PC-3 (cell line): Measurements from ENCODE around the gene NAB1. TPM values are rescaled to one million over a fixed set of nuclear protein-coding genes. Genes with fewer than 3 reads are reported as not detected.

Experiments used
- ATAC-seq: fragments of 200-7000 bp; cut with Tn5 transposase; 2 replicates; pipeline ENCODE4 v1.9.1; 2020; ENCODE audit warnings: mild to moderate bottlenecking, moderate library complexity
- BruUV-seq: library from RNA; stranded (reverse); fragments of 400-500 nt; replicated peaks from 2 replicates; lab custom pipeline; 2021; lab: Mats Ljungman, UMichigan
- CTCF ChIA-PET: fragments of 300-600 bp; sonication (Branson Sonifier 250); formaldehyde crosslinking; loops from one replicate; lab custom pipeline; 2022; ENCODE audit warnings: antibody characterized with exemption; lab: Charles Lee
- POLR2A ChIA-PET: fragments of 300-600 bp; sonication (Branson Sonifier 250); formaldehyde crosslinking; loops from one replicate; lab custom pipeline; 2022; ENCODE audit warnings: antibody characterized with exemption; ENCODE audit not compliant: unreplicated experiment; lab: Charles Lee
- DNase-seq: peaks from one replicate; pipeline ENCODE4 v3.0.0-alpha.2; 2015
- H2AFZ ChIP-seq: fragments of 300-600 bp; sonication (generic); 2 replicates; pipeline ENCODE4 v1.6.0; 2016; ENCODE audit warnings: antibody characterized with exemption, low read length
- H3F3A ChIP-seq: fragments of 300-600 bp; sonication (generic); one replicate; pipeline ENCODE4 v1.6.0; 2017; ENCODE audit warnings: antibody characterized with exemption, low read length, control low read depth, mild to moderate bottlenecking; ENCODE audit not compliant: unreplicated experiment
- H3K27ac ChIP-seq: fragments of 300-600 bp; sonication (generic); 2 replicates; pipeline ENCODE4 v1.5.1; 2016; ENCODE audit warnings: mild to moderate bottlenecking, low read length
- H3K27me3 ChIP-seq: fragments of 300-600 bp; sonication (generic); 2 replicates; pipeline ENCODE4 v1.6.1; 2016; ENCODE audit warnings: low read length, mixed read lengths
- H3K36me3 ChIP-seq: fragments of 300-600 bp; sonication (generic); 2 replicates; pipeline ENCODE4 v1.6.1; 2016; ENCODE audit warnings: low read depth, mixed run types, low read length, mixed read lengths
- H3K4me1 ChIP-seq: fragments of 300-600 bp; sonication (generic); 2 replicates; pipeline ENCODE4 v1.5.1; 2016; ENCODE audit warnings: low read length; ENCODE audit not compliant: insufficient read depth
- H3K4me2 ChIP-seq: fragments of 300-600 bp; sonication (generic); 2 replicates; pipeline ENCODE4 v1.6.0; 2016; ENCODE audit warnings: low read length
- H3K4me3 ChIP-seq: fragments of 300-600 bp; sonication (generic); 2 replicates; pipeline ENCODE4 v1.5.1; 2016; ENCODE audit warnings: mild to moderate bottlenecking, low read length, mixed read lengths
- H3K79me2 ChIP-seq: fragments of 300-600 bp; sonication (generic); 2 replicates; pipeline ENCODE4 v1.6.1; 2017; ENCODE audit warnings: low read length, mixed read lengths
- H3K9ac ChIP-seq: fragments of 300-600 bp; sonication (generic); 2 replicates; pipeline ENCODE4 v1.6.0; 2016; ENCODE audit warnings: mild to moderate bottlenecking, low read length
- H3K9me2 ChIP-seq: fragments of 300-600 bp; sonication (generic); replicated peaks from 2 replicates; pipeline ENCODE4 v1.6.1; 2016; ENCODE audit warnings: mixed run types, low read length, mixed read lengths
- H3K9me3 ChIP-seq: fragments of 300-600 bp; sonication (generic); 2 replicates; pipeline ENCODE4 v1.6.1; 2016; ENCODE audit warnings: low read length, mixed read lengths
- H4K20me1 ChIP-seq: fragments of 300-600 bp; sonication (generic); 2 replicates; pipeline ENCODE4 v1.6.1; 2016; ENCODE audit warnings: low read length, mixed read lengths
- EZH2 ChIP-seq: fragments of 300-600 bp; sonication (generic); IDR thresholded peaks from one replicate; pipeline ENCODE4 v1.6.1; 2017; ENCODE audit warnings: antibody characterized with exemption, mild to moderate bottlenecking, low read length; ENCODE audit not compliant: unreplicated experiment
- EZH2phosphoT487 ChIP-seq: fragments of 300-600 bp; sonication (generic); IDR thresholded peaks from 2 replicates; pipeline ENCODE4 v1.6.1; 2018; ENCODE audit warnings: mild to moderate bottlenecking, antibody characterized with exemption, low read length, borderline replicate concordance
- intact Hi-C: fragments of 100-400 bp; cut with micrococcal nuclease; formaldehyde crosslinking; loops from 2 replicates; pipeline ENCODE4 v1.9.0; 2023
- total RNA-seq: library from RNA; depleted of rRNA; stranded (reverse); fragments of >200 nt; gene quantifications from 2 replicates; pipeline ENCODE4 v1.2.3, GENCODE V29; 2014
- TF ChIP-seq, protein P1 (sequence below): fragments of 300-600 bp; sonication (generic); conservative IDR thresholded peaks from 2 replicates; pipeline ENCODE4 v1.5.1; 2017; ENCODE audit warnings: antibody characterized with exemption, low read depth, mild to moderate bottlenecking, low read length

NAB1 gene
- total RNA-seq, 1 experiment from 2014 or later = 23.1 TPM

DNA sequence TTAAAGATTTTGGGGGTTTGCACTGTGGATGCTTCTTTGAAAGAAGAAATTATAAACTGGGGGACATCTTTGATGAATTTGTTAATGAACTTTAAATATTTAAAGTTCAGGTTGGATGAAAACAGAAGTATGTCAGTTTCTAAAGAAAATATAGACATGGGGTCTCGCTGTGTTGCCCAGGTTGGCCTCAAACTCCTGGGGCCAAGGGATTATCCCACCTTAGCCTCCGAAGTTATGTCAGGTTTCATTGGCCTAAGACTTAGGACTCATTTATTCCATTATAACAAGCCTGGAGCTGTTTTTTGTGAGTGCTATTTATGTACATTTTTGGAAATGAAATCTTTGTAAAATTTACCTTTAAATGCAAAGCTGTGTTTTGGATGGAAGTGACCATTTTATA is 2.5 kb downstream of the NAB1 start:
- TF ChIP-seq, protein P1, sequence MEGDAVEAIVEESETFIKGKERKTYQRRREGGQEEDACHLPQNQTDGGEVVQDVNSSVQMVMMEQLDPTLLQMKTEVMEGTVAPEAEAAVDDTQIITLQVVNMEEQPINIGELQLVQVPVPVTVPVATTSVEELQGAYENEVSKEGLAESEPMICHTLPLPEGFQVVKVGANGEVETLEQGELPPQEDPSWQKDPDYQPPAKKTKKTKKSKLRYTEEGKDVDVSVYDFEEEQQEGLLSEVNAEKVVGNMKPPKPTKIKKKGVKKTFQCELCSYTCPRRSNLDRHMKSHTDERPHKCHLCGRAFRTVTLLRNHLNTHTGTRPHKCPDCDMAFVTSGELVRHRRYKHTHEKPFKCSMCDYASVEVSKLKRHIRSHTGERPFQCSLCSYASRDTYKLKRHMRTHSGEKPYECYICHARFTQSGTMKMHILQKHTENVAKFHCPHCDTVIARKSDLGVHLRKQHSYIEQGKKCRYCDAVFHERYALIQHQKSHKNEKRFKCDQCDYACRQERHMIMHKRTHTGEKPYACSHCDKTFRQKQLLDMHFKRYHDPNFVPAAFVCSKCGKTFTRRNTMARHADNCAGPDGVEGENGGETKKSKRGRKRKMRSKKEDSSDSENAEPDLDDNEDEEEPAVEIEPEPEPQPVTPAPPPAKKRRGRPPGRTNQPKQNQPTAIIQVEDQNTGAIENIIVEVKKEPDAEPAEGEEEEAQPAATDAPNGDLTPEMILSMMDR = no peak
- TF ChIP-seq EZH2phosphoT487 (no peak), EZH2 (no peak)
- Histone ChIP-seq H3K27ac (no peak overlapping the region), H4K20me1 (no peaks in the 10 kb centered on the region), H3K4me2 (peak overlapping the region; percentile 92), H3K4me3 (peak overlapping the region; percentile 89), H3K9ac (peak overlapping the region; percentile 93; the same call in 1 of the 2 replicates), H3K36me3 (no peaks in the 10 kb centered on the region), H3K79me2 (peaks cover 70% of the 10 kb centered on the region), H3K9me2 (no peaks in the 10 kb centered on the region), H3K27me3 (no peaks in the 10 kb centered on the region), H3K9me3 (no peaks in the 10 kb centered on the region), H3F3A (no peaks in the 10 kb centered on the region), H2AFZ (no peak overlapping the region), H3K4me1 (peaks cover 21% of the 10 kb centered on the region)
- ChIA-PET POLR2A (no interaction called here), CTCF (no interaction called here)
- BruUV-seq = no TSS peak
- ATAC-seq = no peak
- DNase-seq = no peak
- intact Hi-C loops = no loop called here

GRCh38 chr2:190653231-190653630 is 4.3 kb downstream of the NAB1 start:
- Histone ChIP-seq H3K36me3 (no peaks in the 10 kb centered on the region), H3K79me2 (peaks cover 88% of the 10 kb centered on the region), H3K9me3 (no peaks in the 10 kb centered on the region), H3K9me2 (no peaks in the 10 kb centered on the region), H3K4me1 (peaks cover 13% of the 10 kb centered on the region), H3F3A (no peaks in the 10 kb centered on the region), H3K27ac (no peak overlapping the region), H3K9ac (no peak overlapping the region), H2AFZ (no peak overlapping the region), H4K20me1 (no peaks in the 10 kb centered on the region), H3K4me2 (no peak overlapping the region), H3K27me3 (no peaks in the 10 kb centered on the region), H3K4me3 (no peak overlapping the region)
- CTCF ChIA-PET = no interaction called here
- intact Hi-C loops = no loop called here
- no peak for TF ChIP-seq EZH2
- no peak for TF ChIP-seq EZH2phosphoT487
- TF ChIP-seq, protein P1 = no peak
- DNase-seq (no peak), ATAC-seq (no peak)
- no TSS peak for BruUV-seq
- POLR2A ChIA-PET = interaction anchor here (0.6 kb wide), 1 partner anchor 123 kb away, joined by 3 read pairs; no protein-coding TSS in a partner anchor

GRCh38 chr2:190653931-190654330 is 5.0 kb downstream of the NAB1 start:
- Histone ChIP-seq H2AFZ (no peak overlapping the region), H3K4me1 (peaks cover 13% of the 10 kb centered on the region), H3K27me3 (no peaks in the 10 kb centered on the region), H3K9me2 (no peaks in the 10 kb centered on the region), H4K20me1 (no peaks in the 10 kb centered on the region), H3K9ac (no peak overlapping the region), H3F3A (no peaks in the 10 kb centered on the region), H3K36me3 (no peaks in the 10 kb centered on the region), H3K4me3 (no peak overlapping the region), H3K79me2 (peaks cover 95% of the 10 kb centered on the region), H3K9me3 (no peaks in the 10 kb centered on the region), H3K27ac (no peak overlapping the region), H3K4me2 (no peak overlapping the region)
- BruUV-seq = no TSS peak
- intact Hi-C loops = no loop called here
- CTCF ChIA-PET = no interaction called here
- no peak for ATAC-seq
- TF ChIP-seq, protein P1 = no peak
- TF ChIP-seq EZH2phosphoT487 = no peak
- no peak for TF ChIP-seq EZH2
- peak; percentile 10 for DNase-seq
- POLR2A ChIA-PET = no interaction called here
